ENCODE measurements around the gene MKKS.

GRCh38 chr20:10374036-10374435 lies 60.0 kb downstream of the MKKS start:
- TF ChIP-seq CTCF (IDR thresholded peaks at IDR 0.05) (no peak), EZH2 (IDR thresholded peaks at IDR 0.05; ENCODE audit: borderline replicate concordance, insufficient read depth, low read depth, low read length, poor library complexity, severe bottlenecking) (no peak)
